RWPE2 (cell line): ENCODE results near the gene MRPS34.

Source experiments
- ATAC-seq: fragments of 200-7000 bp; cut with Tn5 transposase; 3 replicates; pipeline ENCODE4 v1.9.1; 2021; ENCODE audit warnings: low read depth
- DNase-seq: peaks from one replicate; pipeline ENCODE4 v3.0.0-alpha.2; 2020; ENCODE audit warnings: low spot score
- H3K27ac ChIP-seq: fragments of 450-650 bp; 2 replicates; pipeline ENCODE4 v1.5.1; 2017; ENCODE audit warnings: mild to moderate bottlenecking; ENCODE audit not compliant: poor library complexity, severe bottlenecking
- H3K27me3 ChIP-seq: fragments of 250-450 bp; sonication (Bioruptor Pico); 2 replicates; pipeline ENCODE4 v1.5.1; 2021; ENCODE audit warnings: mild to moderate bottlenecking, moderate library complexity; ENCODE audit not compliant: insufficient read depth, poor library complexity, severe bottlenecking
- H3K36me3 ChIP-seq: fragments of 250-450 bp; sonication (Bioruptor Pico); 2 replicates; pipeline ENCODE4 v1.5.1; 2020; ENCODE audit warnings: low read depth, mild to moderate bottlenecking, moderate library complexity
- H3K4me1 ChIP-seq: fragments of 250-450 bp; sonication (Bioruptor Pico); 2 replicates; pipeline ENCODE4 v1.5.1; 2021; ENCODE audit warnings: mild to moderate bottlenecking, moderate library complexity; ENCODE audit not compliant: insufficient read depth, poor library complexity, severe bottlenecking
- H3K4me3 ChIP-seq: fragments of 250-450 bp; sonication (Bioruptor Pico); 2 replicates; pipeline ENCODE4 v1.5.1; 2021; ENCODE audit warnings: mild to moderate bottlenecking, moderate library complexity; ENCODE audit not compliant: severe bottlenecking
- H3K9me3 ChIP-seq: fragments of 250-450 bp; sonication (Bioruptor Pico); 2 replicates; pipeline ENCODE4 v1.5.1; 2021; ENCODE audit warnings: mild to moderate bottlenecking, moderate library complexity; ENCODE audit not compliant: severe bottlenecking
- TF ChIP-seq, protein P1 (sequence below): fragments of 450-650 bp; IDR thresholded peaks from one replicate; pipeline ENCODE4 v1.5.1; 2017; ENCODE audit warnings: mild to moderate bottlenecking, moderate library complexity; ENCODE audit not compliant: poor library complexity, severe bottlenecking

Gene MRPS34

DNA sequence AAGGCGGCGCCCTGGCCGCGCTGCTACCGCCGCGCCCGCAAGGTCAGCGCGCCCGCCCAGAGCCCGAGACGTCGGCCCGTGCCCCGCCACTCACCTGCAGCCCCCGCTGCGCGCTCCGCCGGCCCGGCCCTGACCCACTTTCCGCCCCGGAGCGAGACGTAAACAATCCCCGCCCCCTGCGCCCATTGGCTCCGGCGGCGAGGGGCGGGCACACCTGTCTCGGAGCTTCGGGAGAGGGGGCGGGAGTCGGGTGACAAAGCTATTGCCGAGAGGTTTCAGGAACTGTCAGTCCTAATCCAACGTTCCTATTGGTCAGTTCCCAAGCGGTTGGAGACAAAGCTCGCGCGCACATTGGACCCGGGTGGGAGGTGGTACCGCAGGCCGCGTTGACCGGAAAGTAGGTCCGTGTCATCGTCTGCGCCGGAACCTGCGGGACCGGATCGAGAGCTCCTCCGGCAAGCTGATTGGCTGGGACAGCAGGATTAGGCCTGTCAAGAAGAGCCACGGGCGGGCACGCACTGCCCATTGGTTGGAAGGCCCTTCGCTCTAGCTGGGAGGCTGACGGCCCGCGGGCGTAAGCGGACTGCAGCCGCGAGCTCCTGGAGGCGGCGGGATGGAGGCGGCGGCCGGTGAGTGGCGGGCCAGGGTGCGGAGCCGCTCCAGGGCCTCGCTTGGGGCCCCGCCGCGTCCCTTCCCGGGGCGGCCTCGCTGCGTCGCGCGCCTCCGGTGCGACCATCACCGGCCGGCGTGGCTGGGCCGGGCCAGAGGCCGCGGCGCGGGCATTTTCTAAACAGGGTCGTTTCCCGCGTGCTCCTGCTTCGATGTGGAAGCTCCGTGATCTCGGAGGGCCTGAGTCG is 9.7 kb upstream of the MRPS34 start, which contains the start of the genes NUBP2 and SPSB3:
NUBP2 (plus strand) TSS at position 553 of the 857 bp plus-strand sequence; CDS start at position 614, 61 bp downstream.
SPSB3 (minus strand) TSS at position 164 of the 857 bp plus-strand sequence. CDS start 1,088 bp downstream, outside the sequence.
- Histone ChIP-seq H3K4me3 (peak within 1 kb of the TSS; percentile 95), H3K27me3 (no peaks in the 10 kb centered on the region), H3K9me3 (no peaks in the 10 kb centered on the region), H3K27ac (peak within 1 kb of the TSS; percentile 45), H3K4me1 (peaks cover 6% of the 10 kb centered on the region), H3K36me3 (peaks cover 26% of the 10 kb centered on the region)
- DNase-seq: peak; percentile 100
- TF ChIP-seq, protein P1, sequence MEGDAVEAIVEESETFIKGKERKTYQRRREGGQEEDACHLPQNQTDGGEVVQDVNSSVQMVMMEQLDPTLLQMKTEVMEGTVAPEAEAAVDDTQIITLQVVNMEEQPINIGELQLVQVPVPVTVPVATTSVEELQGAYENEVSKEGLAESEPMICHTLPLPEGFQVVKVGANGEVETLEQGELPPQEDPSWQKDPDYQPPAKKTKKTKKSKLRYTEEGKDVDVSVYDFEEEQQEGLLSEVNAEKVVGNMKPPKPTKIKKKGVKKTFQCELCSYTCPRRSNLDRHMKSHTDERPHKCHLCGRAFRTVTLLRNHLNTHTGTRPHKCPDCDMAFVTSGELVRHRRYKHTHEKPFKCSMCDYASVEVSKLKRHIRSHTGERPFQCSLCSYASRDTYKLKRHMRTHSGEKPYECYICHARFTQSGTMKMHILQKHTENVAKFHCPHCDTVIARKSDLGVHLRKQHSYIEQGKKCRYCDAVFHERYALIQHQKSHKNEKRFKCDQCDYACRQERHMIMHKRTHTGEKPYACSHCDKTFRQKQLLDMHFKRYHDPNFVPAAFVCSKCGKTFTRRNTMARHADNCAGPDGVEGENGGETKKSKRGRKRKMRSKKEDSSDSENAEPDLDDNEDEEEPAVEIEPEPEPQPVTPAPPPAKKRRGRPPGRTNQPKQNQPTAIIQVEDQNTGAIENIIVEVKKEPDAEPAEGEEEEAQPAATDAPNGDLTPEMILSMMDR: no peak
- ATAC-seq: peak; percentile 88

DNA sequence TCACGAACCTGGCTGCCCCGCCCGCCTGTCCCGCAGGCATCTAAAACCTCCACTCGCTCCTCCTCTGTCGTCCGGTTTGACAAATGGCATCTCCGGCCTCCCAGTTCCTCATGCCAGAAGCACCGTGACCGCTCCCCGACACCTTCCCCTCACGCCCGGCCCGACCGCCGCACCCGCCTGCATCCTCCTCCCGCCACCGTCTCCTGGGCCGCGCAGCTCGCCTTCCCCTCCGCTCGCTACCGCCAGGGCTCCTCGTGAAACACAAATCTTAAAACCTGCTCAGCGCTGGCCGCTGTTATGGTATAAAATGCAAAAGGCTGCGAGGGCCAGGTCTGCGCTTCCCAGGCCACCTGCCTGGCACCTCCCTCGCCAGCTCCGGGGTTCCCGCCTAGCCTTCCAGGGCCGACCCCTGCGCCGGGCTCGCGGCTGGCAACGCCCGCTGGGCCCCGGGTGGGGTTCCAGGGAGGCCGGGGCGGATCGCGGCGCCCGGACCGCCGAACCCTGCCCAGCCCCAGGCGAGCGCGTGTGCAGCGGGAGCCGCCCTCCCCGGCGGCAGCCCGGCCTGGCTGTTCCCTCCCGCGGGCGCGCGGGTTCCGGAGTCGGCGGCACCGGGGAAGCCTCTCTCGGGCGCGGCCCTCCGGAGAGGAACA is 8.9 kb upstream of the MRPS34 start:
- H3K27ac ChIP-seq: peak overlapping the region; percentile 45
- peaks cover 6% of the 10 kb centered on the region for H3K4me1 ChIP-seq
- no peak; the same call in 1 of the 3 replicates for ATAC-seq
- no peaks in the 10 kb centered on the region for H3K27me3 ChIP-seq
- H3K4me3 ChIP-seq: peak overlapping the region; percentile 95
- H3K36me3 ChIP-seq: peaks cover 22% of the 10 kb centered on the region
- H3K9me3 ChIP-seq: no peaks in the 10 kb centered on the region
- no peak for DNase-seq
- TF ChIP-seq, protein P1: no peak

DNA sequence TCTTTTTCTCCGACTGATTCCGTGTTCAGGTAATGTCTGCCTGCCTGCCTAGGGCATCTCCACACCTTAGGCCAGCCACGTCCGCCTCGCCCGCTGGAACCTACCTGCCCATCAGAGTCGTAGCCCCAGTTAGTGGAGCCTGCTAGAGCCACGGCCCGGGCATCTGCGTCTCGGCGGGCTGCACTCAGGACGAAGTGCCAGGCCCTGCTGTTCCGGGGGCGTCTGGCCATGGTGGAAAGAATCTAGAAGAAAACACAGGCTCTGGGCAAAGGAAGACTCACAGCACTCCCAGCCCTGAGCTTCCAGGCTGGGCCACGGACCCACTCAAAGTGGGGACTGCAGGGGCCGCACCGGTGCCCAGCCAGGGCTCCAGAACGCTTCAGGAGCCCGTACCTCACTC is 8.3 kb upstream of the MRPS34 start:
- TF ChIP-seq, protein P1: no peak
- Histone ChIP-seq H3K9me3 (no peaks in the 10 kb centered on the region), H3K4me1 (peaks cover 6% of the 10 kb centered on the region), H3K4me3 (peak overlapping the region; percentile 95), H3K27ac (peak overlapping the region; percentile 45), H3K27me3 (no peaks in the 10 kb centered on the region), H3K36me3 (peaks cover 27% of the 10 kb centered on the region)
- no peak for DNase-seq
- no peak for ATAC-seq

GRCh38 chr16:1780677-1781072 is 7.7 kb upstream of the MRPS34 start:
- H3K27ac ChIP-seq: peak overlapping the region; percentile 45
- no peak for DNase-seq
- no peak overlapping the region for H3K4me3 ChIP-seq
- H3K9me3 ChIP-seq: no peaks in the 10 kb centered on the region
- H3K36me3 ChIP-seq: peaks cover 33% of the 10 kb centered on the region
- ATAC-seq: no peak
- peaks cover 6% of the 10 kb centered on the region for H3K4me1 ChIP-seq
- TF ChIP-seq, protein P1: no peak
- H3K27me3 ChIP-seq: no peaks in the 10 kb centered on the region
